Nephron progenitor cell (in vitro differentiated cells): ENCODE data around the gene ALX4.

Source experiments
- DNase-seq: peaks from one replicate; pipeline ENCODE4 v3.0.0; 2021
- H3K27ac Mint-ChIP-seq: 2 replicates; pipeline ENCODE4 v1.8.0; 2021; ENCODE audit warnings: mild to moderate bottlenecking, moderate library complexity, mixed read lengths
- H3K27me3 Mint-ChIP-seq: 2 replicates; pipeline ENCODE4 v1.8.0; 2021; ENCODE audit warnings: mild to moderate bottlenecking, low read depth, mixed read lengths; ENCODE audit not compliant: poor library complexity
- H3K36me3 Mint-ChIP-seq: 2 replicates; pipeline ENCODE4 v1.8.0; 2021; ENCODE audit warnings: low read depth, mixed read lengths
- H3K4me1 Mint-ChIP-seq: 2 replicates; pipeline ENCODE4 v1.8.0; 2021; ENCODE audit warnings: mixed read lengths
- H3K4me3 Mint-ChIP-seq: 2 replicates; pipeline ENCODE4 v1.8.0; 2021; ENCODE audit warnings: mild to moderate bottlenecking, moderate library complexity, mixed read lengths
- H3K9me3 Mint-ChIP-seq: 2 replicates; pipeline ENCODE4 v1.8.0; 2021; ENCODE audit warnings: mild to moderate bottlenecking, moderate library complexity, mixed read lengths
- CTCF ChIP-seq: fragments of 200-600 bp; sonication (generic); IDR thresholded peaks from 2 replicates; pipeline ENCODE4 v1.5.0; 2021; ENCODE audit warnings: antibody characterized with exemption

Gene ALX4

GRCh38 chr11:44221992-44222391, 87.9 kb downstream of the ALX4 start:
- no peak for TF ChIP-seq CTCF
- H3K27ac Mint-ChIP-seq, result no peak overlapping the region
- peaks cover 13% of the 10 kb centered on the region for H3K36me3 Mint-ChIP-seq
- peaks cover 42% of the 10 kb centered on the region for H3K4me1 Mint-ChIP-seq
- DNase-seq, result no peak
- H3K27me3 Mint-ChIP-seq, result peaks cover 33% of the 10 kb centered on the region
- no peak overlapping the region for H3K4me3 Mint-ChIP-seq
- H3K9me3 Mint-ChIP-seq, result no peaks in the 10 kb centered on the region

GRCh38 chr11:44221456-44221855, 88.5 kb downstream of the ALX4 start:
- H3K9me3 Mint-ChIP-seq, result no peaks in the 10 kb centered on the region
- H3K27ac Mint-ChIP-seq, result no peak overlapping the region
- no peak for TF ChIP-seq CTCF
- peaks cover 13% of the 10 kb centered on the region for H3K36me3 Mint-ChIP-seq
- H3K4me1 Mint-ChIP-seq, result peaks cover 47% of the 10 kb centered on the region
- peaks cover 30% of the 10 kb centered on the region for H3K27me3 Mint-ChIP-seq
- no peak overlapping the region for H3K4me3 Mint-ChIP-seq
- DNase-seq, result no peak

GRCh38 chr11:44219830-44220796, 89.8 kb downstream of the ALX4 start:
- peaks cover 26% of the 10 kb centered on the region for H3K27me3 Mint-ChIP-seq
- H3K4me1 Mint-ChIP-seq, result peaks cover 50% of the 10 kb centered on the region

GRCh38 chr11:44217432-44217831, 92.5 kb downstream of the ALX4 start:
- Mint-ChIP-seq H3K4me3 (no peak overlapping the region), H3K27ac (no peak overlapping the region), H3K4me1 (peaks cover 47% of the 10 kb centered on the region), H3K27me3 (peaks cover 19% of the 10 kb centered on the region), H3K36me3 (peaks cover 37% of the 10 kb centered on the region), H3K9me3 (peaks cover 22% of the 10 kb centered on the region)
- no peak for TF ChIP-seq CTCF
- no peak for DNase-seq

More at GRCh38 chr11:44219830-44220796, 89.8 kb downstream of the ALX4 start:
- TF ChIP-seq CTCF, result no peak
- H3K27ac Mint-ChIP-seq, result peak overlapping the region; percentile 66
- H3K36me3 Mint-ChIP-seq, result peaks cover 14% of the 10 kb centered on the region
- no peak for DNase-seq
- H3K9me3 Mint-ChIP-seq, result peaks cover under 1% of the 10 kb centered on the region
- H3K4me3 Mint-ChIP-seq, result no peak overlapping the region

GRCh38 chr11:44213148-44213547, 96.8 kb downstream of the ALX4 start:
- no peak for DNase-seq
- peaks cover 43% of the 10 kb centered on the region for H3K9me3 Mint-ChIP-seq
- H3K36me3 Mint-ChIP-seq, result peaks cover 55% of the 10 kb centered on the region
- no peak overlapping the region for H3K4me3 Mint-ChIP-seq
- no peak for TF ChIP-seq CTCF
- peaks cover 29% of the 10 kb centered on the region for H3K27me3 Mint-ChIP-seq
- peaks cover 33% of the 10 kb centered on the region for H3K4me1 Mint-ChIP-seq
- no peak overlapping the region for H3K27ac Mint-ChIP-seq
